DND-41 (cell line): Measurements from ENCODE around the gene NTN1.

Source experiments
- EZH2 ChIP-seq: IDR thresholded peaks from 3 replicates; pipeline ENCODE4 v1.6.1; 2012; ENCODE audit warnings: borderline replicate concordance, low read depth, mild to moderate bottlenecking, moderate library complexity, low read length, inconsistent platforms; ENCODE audit not compliant: severe bottlenecking
- TF ChIP-seq, protein P1 (sequence below): IDR thresholded peaks from 2 replicates; pipeline ENCODE4 v1.5.1; 2012; ENCODE audit warnings: borderline replicate concordance, low read length, moderate library complexity, mild to moderate bottlenecking; ENCODE audit not compliant: poor library complexity, severe bottlenecking; ENCODE audit errors: extremely low read depth

- TF ChIP-seq, protein P1, sequence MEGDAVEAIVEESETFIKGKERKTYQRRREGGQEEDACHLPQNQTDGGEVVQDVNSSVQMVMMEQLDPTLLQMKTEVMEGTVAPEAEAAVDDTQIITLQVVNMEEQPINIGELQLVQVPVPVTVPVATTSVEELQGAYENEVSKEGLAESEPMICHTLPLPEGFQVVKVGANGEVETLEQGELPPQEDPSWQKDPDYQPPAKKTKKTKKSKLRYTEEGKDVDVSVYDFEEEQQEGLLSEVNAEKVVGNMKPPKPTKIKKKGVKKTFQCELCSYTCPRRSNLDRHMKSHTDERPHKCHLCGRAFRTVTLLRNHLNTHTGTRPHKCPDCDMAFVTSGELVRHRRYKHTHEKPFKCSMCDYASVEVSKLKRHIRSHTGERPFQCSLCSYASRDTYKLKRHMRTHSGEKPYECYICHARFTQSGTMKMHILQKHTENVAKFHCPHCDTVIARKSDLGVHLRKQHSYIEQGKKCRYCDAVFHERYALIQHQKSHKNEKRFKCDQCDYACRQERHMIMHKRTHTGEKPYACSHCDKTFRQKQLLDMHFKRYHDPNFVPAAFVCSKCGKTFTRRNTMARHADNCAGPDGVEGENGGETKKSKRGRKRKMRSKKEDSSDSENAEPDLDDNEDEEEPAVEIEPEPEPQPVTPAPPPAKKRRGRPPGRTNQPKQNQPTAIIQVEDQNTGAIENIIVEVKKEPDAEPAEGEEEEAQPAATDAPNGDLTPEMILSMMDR: no peak
- no peak for TF ChIP-seq EZH2
Observed at GRCh38 chr17:9125722-9126121, 104.4 kb downstream of the NTN1 start.
